SH-SY5Y (cell line): Measurements from ENCODE around the gene OR6X1.

Source experiments
- GATA2 ChIP-seq: IDR thresholded peaks from 2 replicates; pipeline ENCODE4 v1.6.1; 2011; ENCODE audit warnings: mild to moderate bottlenecking, low read depth, low read length
- GATA3 ChIP-seq: IDR thresholded peaks from 2 replicates; pipeline ENCODE4 v1.6.1; 2011; ENCODE audit warnings: low read depth, mild to moderate bottlenecking, low read length, moderate library complexity

OR6X1 gene

GRCh38 chr11:123773026-123773425 lies 18.7 kb upstream of the OR6X1 start:
- TF ChIP-seq GATA2, result no peak
- no peak for TF ChIP-seq GATA3

- no peak for TF ChIP-seq GATA3
- no peak for TF ChIP-seq GATA2
Measured at GRCh38 chr11:123771664-123772063, 17.3 kb upstream of the OR6X1 start.

DNA sequence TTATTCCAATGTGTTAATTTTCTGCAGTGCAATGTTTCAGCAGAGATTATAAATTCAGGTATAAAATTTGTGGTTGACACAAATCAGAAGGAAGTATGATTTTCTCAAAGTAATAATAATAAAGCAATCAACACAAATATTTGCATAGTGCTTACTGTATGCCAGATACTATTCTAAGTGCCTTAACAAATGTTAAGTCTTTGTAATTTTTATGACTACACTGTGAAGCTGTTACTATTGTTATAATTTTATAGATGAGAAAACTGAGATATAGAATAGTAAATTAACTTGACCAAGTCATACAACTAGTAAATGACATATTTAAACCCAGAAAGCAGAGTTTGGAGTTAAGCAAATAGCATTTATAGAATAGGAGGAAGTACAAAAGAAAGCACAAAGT lies 16.4 kb upstream of the OR6X1 start:
- TF ChIP-seq GATA3, result no peak
- no peak for TF ChIP-seq GATA2

DNA sequence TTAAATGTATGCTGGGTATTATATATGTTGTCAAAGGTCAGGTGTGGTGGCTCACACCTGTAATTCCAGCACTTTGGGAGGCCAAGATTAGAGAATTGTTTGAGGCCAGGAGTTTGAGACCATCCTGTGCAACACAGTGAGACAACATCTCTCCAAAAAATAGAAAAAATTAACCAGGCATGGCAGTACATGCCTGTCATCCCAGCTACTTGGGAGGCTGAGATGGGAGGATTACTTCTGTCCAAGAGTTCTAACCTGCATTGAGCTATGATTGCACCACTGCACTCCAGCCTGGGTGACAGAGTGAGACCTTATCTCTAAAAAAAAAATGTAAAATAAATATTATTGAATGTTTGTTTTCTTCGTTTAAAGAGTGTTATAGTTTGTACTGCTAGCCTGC lies 11.3 kb upstream of the OR6X1 start:
- TF ChIP-seq GATA2 (no peak), GATA3 (no peak)

DNA sequence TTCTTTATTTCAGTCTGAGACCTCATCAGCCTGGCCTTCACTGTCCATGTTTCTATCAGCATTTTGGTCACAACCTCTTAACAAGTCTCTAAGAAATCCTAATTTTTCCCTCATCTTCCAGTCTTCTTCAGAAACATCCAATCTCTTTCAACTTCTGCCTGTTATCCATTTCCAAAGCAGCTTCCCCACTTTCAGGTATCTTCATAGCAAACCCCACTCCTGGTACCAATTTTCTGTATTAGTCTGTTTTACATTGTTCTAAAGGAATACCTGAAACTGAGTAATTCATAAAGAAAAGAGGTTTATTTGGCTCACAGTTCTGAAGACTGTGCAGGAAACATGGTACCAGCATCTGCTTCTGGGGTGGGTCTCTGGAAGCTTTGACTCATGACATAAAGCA lies 8.1 kb upstream of the OR6X1 start:
- TF ChIP-seq GATA2 (no peak), GATA3 (no peak)

- TF ChIP-seq GATA2, result no peak
- TF ChIP-seq GATA3, result no peak
Measured at GRCh38 chr11:123760894-123761293, 6.6 kb upstream of the OR6X1 start.

DNA sequence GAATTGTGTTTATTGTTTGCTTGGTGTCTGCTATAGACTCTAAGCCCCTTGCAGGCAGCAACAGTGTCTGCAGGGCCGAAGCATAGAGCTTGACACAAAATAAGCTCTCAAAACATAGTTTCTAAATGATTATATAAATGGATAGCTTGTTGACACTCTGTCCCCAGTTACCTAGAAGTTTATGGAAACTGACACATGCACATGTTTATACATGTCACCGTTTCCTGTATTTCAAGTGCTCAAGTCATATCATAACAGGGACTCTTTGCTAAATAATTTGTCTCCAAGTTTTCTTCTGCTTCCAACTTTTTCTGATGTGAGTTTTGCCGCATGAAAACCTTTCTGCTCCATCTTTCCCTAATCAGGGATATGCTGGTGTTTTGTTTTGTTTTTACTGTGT lies 3.7 kb upstream of the OR6X1 start:
- TF ChIP-seq GATA2, result no peak
- TF ChIP-seq GATA3, result no peak

- no peak for TF ChIP-seq GATA2
- no peak for TF ChIP-seq GATA3
Measured at GRCh38 chr11:123755813-123756212, 1.5 kb upstream of the OR6X1 start.

GRCh38 chr11:123755344-123755743 lies 1.0 kb upstream of the OR6X1 start:
- no peak for TF ChIP-seq GATA2
- no peak for TF ChIP-seq GATA3

- TF ChIP-seq GATA3 (no peak), GATA2 (no peak)
Measured at GRCh38 chr11:123753110-123753509, 1.2 kb downstream of the OR6X1 start.

DNA sequence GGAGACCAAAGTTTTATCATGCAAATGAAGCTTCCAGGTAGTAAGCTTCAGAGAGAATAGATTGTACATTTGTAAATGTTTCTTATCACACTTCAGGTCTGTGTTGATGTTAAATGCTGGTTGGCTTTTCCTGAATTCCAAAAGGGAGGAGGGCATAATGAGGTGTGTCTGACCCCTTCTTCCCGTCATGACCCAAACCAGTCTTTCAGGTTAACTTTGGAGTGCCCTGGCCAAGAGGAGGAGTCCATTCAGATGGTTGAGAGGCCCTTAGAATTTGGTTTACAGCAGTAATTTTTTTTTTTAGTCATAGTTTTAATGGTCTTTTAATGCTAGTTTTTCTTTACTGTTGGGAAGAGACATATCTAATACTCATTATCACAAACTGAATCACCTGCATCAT lies 2.5 kb downstream of the OR6X1 start:
- TF ChIP-seq GATA2, result no peak
- no peak for TF ChIP-seq GATA3

DNA sequence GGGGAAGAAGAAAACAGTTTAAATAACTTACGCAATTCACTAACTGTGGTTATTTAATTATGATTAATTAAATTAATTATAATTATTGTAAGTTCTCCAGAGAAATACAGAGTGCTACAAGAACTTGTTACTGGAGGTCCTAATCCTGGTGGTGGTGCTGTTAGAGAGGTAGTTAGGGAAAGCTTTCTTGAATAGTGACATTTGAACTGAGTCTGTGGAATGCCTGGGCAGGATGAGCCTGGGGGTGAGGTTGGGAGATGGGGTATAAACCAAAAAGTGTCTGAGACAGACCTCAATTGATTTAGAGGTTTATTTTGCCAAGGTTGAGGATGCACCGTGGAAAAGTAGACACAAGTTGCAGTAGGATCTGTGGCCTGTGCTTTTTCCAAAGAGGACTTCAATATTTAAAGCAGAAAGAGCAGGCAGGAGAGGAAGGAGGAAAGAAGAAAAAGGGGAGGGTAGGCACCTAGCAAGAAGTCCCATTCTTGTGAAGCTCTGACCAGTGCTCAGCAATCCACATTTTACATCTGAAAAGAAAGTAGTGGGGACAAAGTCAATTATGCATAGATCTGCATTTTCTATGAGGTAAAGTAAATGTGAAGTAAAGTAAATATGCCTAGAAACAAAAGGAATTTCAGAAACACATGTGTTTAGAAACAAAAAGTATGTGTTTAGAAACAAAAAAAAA lies 8.4 kb downstream of the OR6X1 start:
- TF ChIP-seq GATA2, result no peak
- TF ChIP-seq GATA3, result no peak

- no peak for TF ChIP-seq GATA3
- TF ChIP-seq GATA2, result no peak
Measured at GRCh38 chr11:123742724-123743120, 11.6 kb downstream of the OR6X1 start.

- TF ChIP-seq GATA2 (no peak), GATA3 (no peak)
Measured at GRCh38 chr11:123742031-123742723, 12.1 kb downstream of the OR6X1 start.

DNA sequence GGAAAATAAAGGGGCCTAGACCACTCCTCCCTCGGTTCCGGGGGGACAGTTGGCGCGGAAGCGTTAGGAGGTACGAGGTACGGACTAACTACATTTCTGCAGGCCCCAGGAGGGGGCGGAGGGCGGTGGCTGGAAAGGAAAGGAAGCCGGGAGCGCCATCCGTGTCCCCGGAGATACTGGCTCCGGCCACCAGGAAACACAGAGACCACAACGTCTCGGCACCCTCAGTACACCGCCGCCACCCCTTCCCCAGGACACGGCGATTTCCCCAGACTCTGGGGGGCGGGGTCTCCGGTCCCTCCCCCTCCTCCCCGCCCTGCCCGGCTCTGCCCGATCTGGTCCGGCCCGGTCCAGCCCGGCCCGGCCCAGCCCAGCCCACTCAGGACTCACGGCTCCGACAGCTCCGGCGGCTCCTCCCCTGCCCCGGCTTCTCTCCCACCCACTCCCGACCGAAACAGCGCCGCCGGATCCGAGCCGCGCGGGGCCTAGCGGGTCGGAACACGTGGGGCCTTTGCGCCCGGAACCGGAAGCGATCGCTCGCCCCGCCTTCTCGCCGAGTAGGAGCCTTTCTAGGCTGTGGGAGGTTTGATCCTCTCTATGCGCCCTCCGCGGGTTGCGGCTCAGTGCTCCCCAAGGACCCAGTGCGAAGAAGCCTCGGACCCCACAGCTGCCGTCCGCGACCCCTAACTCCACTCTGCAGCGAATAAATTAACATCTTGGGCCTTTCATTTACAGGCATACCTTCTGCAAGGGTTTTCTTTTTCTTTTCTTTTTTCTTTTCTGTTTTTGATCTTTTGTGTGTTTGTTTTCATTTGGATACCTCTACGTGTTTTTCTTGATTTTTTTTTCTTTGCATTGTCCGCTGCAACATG lies 12.9 kb downstream of the OR6X1 start, which contains the start of gene ZNF202:
Gene ZNF202 (minus strand): TSS at position 502 of the 872 bp plus-strand sequence. CDS start 10,772 bp downstream, outside the sequence.
- TF ChIP-seq GATA2 (no peak), GATA3 (no peak)
